Smooth muscle cell (in vitro differentiated cells): Measurements from ENCODE around the gene HBG2. TPM values are rescaled to one million over a fixed set of nuclear protein-coding genes. Genes with fewer than 3 reads are reported as not detected.

ENCODE experiments used
- DNase-seq: peaks from one replicate; lab custom pipeline; 2025; ENCODE audit not compliant: unreplicated experiment; lab: John Stamatoyannopoulos, UW
- H2AFZ ChIP-seq: fragments of 200-600 bp; sonication (generic); 2 replicates; pipeline ENCODE4 v1.6.0; 2016; ENCODE audit warnings: antibody characterized with exemption, low read depth, mild to moderate bottlenecking
- H3F3A ChIP-seq: fragments of 200-600 bp; sonication (generic); 2 replicates; pipeline ENCODE4 v1.6.0; 2017; ENCODE audit warnings: antibody characterized with exemption, low read depth
- H3K27ac ChIP-seq: fragments of 200-600 bp; sonication (generic); 2 replicates; pipeline ENCODE4 v1.5.1; 2016; ENCODE audit warnings: low read depth, mild to moderate bottlenecking
- H3K27me3 ChIP-seq: fragments of 200-600 bp; sonication (generic); 2 replicates; pipeline ENCODE4 v1.6.1; 2016; ENCODE audit warnings: low read depth, mild to moderate bottlenecking
- H3K36me3 ChIP-seq: fragments of 200-600 bp; sonication (generic); 2 replicates; pipeline ENCODE4 v1.5.1; 2016; ENCODE audit warnings: low read depth
- H3K4me1 ChIP-seq: fragments of 200-600 bp; sonication (generic); 2 replicates; pipeline ENCODE4 v1.5.1; 2016; ENCODE audit warnings: low read depth
- H3K4me2 ChIP-seq: fragments of 200-600 bp; sonication (generic); 2 replicates; pipeline ENCODE4 v1.6.0; 2016; ENCODE audit warnings: mild to moderate bottlenecking
- H3K4me3 ChIP-seq: fragments of 200-600 bp; sonication (generic); 2 replicates; pipeline ENCODE4 v1.5.1; 2016; ENCODE audit warnings: mild to moderate bottlenecking
- H3K79me2 ChIP-seq: fragments of 200-600 bp; sonication (generic); 2 replicates; pipeline ENCODE4 v1.6.0; 2016; ENCODE audit warnings: low read depth, mild to moderate bottlenecking
- H3K9ac ChIP-seq: fragments of 200-600 bp; sonication (generic); 2 replicates; pipeline ENCODE4 v1.6.0; 2016; ENCODE audit warnings: low read depth
- H3K9me3 ChIP-seq: fragments of 200-600 bp; sonication (generic); replicated peaks from 2 replicates; pipeline ENCODE4 v1.5.1; 2016; ENCODE audit warnings: low read depth
- H4K20me1 ChIP-seq: fragments of 200-600 bp; sonication (generic); 2 replicates; pipeline ENCODE4 v1.6.0; 2016; ENCODE audit warnings: low read depth
- CTCF ChIP-seq: fragments of 200-600 bp; sonication (generic); IDR thresholded peaks from 2 replicates; pipeline ENCODE4 v1.5.1; 2017; ENCODE audit warnings: borderline replicate concordance, mild to moderate bottlenecking, antibody characterized with exemption; ENCODE audit not compliant: insufficient read depth, poor library complexity, severe bottlenecking
- WGBS: methylation state at CpG from one replicate; pipeline ENCODE4 v1.1.7; 2016; ENCODE audit warnings: low lambda C conversion rate; 5-methylcytosine and 5-hydroxymethylcytosine counted together
- polyA plus RNA-seq: library from polyadenylated mRNA; unstranded; fragments of >200 nt; fragmentation: Nextera tagmentation; extraction: Ambion mirVana; gene quantifications from 2 replicates; pipeline ENCODE4 v1.2.1, GENCODE V29; 2016
- total RNA-seq: library from RNA; depleted of rRNA; stranded (reverse); fragments of >200 nt; gene quantifications from 2 replicates; pipeline ENCODE4 v1.2.3, GENCODE V29; 2014

HBG2 gene
- total and polyA plus RNA-seq, 2 experiments from 2014 or later: not detected

GRCh38 chr11:5226732-5227310 lies 27.8 kb downstream of the HBG2 start, which contains the start of gene HBB:
TSS of gene HBB (minus strand) at chr11:5227071. CDS start at chr11:5227021, 50 bp downstream.
- Histone ChIP-seq H3K4me3 (no peak within 1 kb of the TSS), H3K36me3 (no peaks in the 10 kb centered on the region), H4K20me1 (no peaks in the 10 kb centered on the region), H3K27me3 (no peaks in the 10 kb centered on the region), H3K9ac (no peak within 1 kb of the TSS), H3K4me2 (no peak within 1 kb of the TSS), H2AFZ (no peak within 1 kb of the TSS), H3K27ac (no peak within 1 kb of the TSS), H3K4me1 (no peaks in the 10 kb centered on the region), H3K9me3 (no peaks in the 10 kb centered on the region), H3K79me2 (no peaks in the 10 kb centered on the region), H3F3A (no peaks in the 10 kb centered on the region)
- no peak for DNase-seq
- no peak for TF ChIP-seq CTCF
- 98% methylated on average over 3 of the region's 3 CpGs for WGBS

- no peaks in the 10 kb centered on the region for H3K27me3 ChIP-seq
- no peak for TF ChIP-seq CTCF
- H3K36me3 ChIP-seq: no peaks in the 10 kb centered on the region
- no peaks in the 10 kb centered on the region for H3K79me2 ChIP-seq
- no peak overlapping the region for H3K4me2 ChIP-seq
- no peaks in the 10 kb centered on the region for H3K4me1 ChIP-seq
- H3K4me3 ChIP-seq: no peak overlapping the region
- DNase-seq: no peak
- 61% methylated on average over 2 of the region's 2 CpGs for WGBS
- H3F3A ChIP-seq: no peaks in the 10 kb centered on the region
- H3K9ac ChIP-seq: no peak overlapping the region
- H4K20me1 ChIP-seq: no peaks in the 10 kb centered on the region
- H2AFZ ChIP-seq: no peak overlapping the region
- no peak overlapping the region for H3K27ac ChIP-seq
- no peaks in the 10 kb centered on the region for H3K9me3 ChIP-seq
Measured at GRCh38 chr11:5225480-5225871, 29.1 kb downstream of the HBG2 start.

- H3K9me3 ChIP-seq: no peaks in the 10 kb centered on the region
- no peaks in the 10 kb centered on the region for H3K79me2 ChIP-seq
- no peak overlapping the region for H3K27ac ChIP-seq
- no peak overlapping the region for H3K4me3 ChIP-seq
- no peaks in the 10 kb centered on the region for H3K36me3 ChIP-seq
- 77% methylated on average over 6 of the region's 6 CpGs for WGBS
- TF ChIP-seq CTCF: no peak
- H3F3A ChIP-seq: no peaks in the 10 kb centered on the region
- no peaks in the 10 kb centered on the region for H3K27me3 ChIP-seq
- no peaks in the 10 kb centered on the region for H3K4me1 ChIP-seq
- H3K9ac ChIP-seq: no peak overlapping the region
- H2AFZ ChIP-seq: no peak overlapping the region
- H4K20me1 ChIP-seq: no peaks in the 10 kb centered on the region
- no peak overlapping the region for H3K4me2 ChIP-seq
- DNase-seq: no peak
Measured at GRCh38 chr11:5224538-5225479, 29.8 kb downstream of the HBG2 start.
